HCT116 (cell line): ENCODE measurements around the gene GATA3.

Experiments
- CBX3 ChIP-seq: IDR thresholded peaks from 2 replicates; pipeline ENCODE4 v1.6.1; 2012; ENCODE audit warnings: low read depth
- CEBPB ChIP-seq: IDR thresholded peaks from 2 replicates; pipeline ENCODE4 v1.6.1; 2012; ENCODE audit warnings: low read depth
- EZH2 ChIP-seq: fragments of 200-600 bp; sonication (generic); IDR thresholded peaks from 2 replicates; pipeline ENCODE4 v1.6.1; 2017; ENCODE audit warnings: antibody characterized with exemption, mixed run types
- EZH2phosphoT487 ChIP-seq: fragments of 200-600 bp; IDR thresholded peaks from 2 replicates; pipeline ENCODE4 v1.6.1; 2018; ENCODE audit warnings: antibody characterized with exemption, borderline replicate concordance
- POLR2A ChIP-seq: IDR thresholded peaks from 2 replicates; pipeline ENCODE4 v1.7.0; 2011; ENCODE audit warnings: borderline replicate concordance; ENCODE audit not compliant: insufficient read depth, insufficient read length; ENCODE audit errors: extremely low read depth
- SIN3A ChIP-seq: IDR thresholded peaks from 2 replicates; pipeline ENCODE4 v1.6.1; 2012; ENCODE audit warnings: low read depth
- SRF ChIP-seq: IDR thresholded peaks from 2 replicates; pipeline ENCODE4 v1.6.1; 2012; ENCODE audit warnings: low read depth
- ZFX ChIP-seq: fragments of 450-650 bp; IDR thresholded peaks from 2 replicates; pipeline ENCODE4 v1.6.1; 2017
- ZNF274 ChIP-seq: fragments of 200-500 bp; sonication (Bioruptor generic); IDR thresholded peaks from 2 replicates; pipeline ENCODE4 v1.6.1; 2014; ENCODE audit warnings: mild to moderate bottlenecking, low read depth, low read length, inconsistent platforms
- TF ChIP-seq, protein P1 (sequence below): IDR thresholded peaks from 2 replicates; pipeline ENCODE4 v1.6.1; 2012

GRCh38 chr10:8069108-8069507 is 14.6 kb downstream of the GATA3 start:
- TF ChIP-seq EZH2phosphoT487 = no peak
- TF ChIP-seq POLR2A = no peak
- no peak for TF ChIP-seq ZNF274
- TF ChIP-seq CBX3 = no peak
- TF ChIP-seq CEBPB = no peak
- TF ChIP-seq SRF = no peak
- no peak for TF ChIP-seq ZFX
- no peak for TF ChIP-seq SIN3A
- TF ChIP-seq EZH2 = no peak
- TF ChIP-seq, protein P1, sequence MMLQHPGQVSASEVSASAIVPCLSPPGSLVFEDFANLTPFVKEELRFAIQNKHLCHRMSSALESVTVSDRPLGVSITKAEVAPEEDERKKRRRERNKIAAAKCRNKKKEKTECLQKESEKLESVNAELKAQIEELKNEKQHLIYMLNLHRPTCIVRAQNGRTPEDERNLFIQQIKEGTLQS = no peak
